K562 (cell line): Measurements from ENCODE around the gene CPSF7. TPM values are rescaled to one million over a fixed set of nuclear protein-coding genes. Genes with fewer than 3 reads are reported as not detected.

Experiments used
- CREB1 ChIP-seq, 2 experiments: sonication (generic) in 1 of 2; formaldehyde crosslinking in 1 of 2; IDR thresholded peaks; 2 replicates each; pipeline versions ENCODE4 v1.6.1 to v1.8.0; 2012 to 2022; ENCODE audit warnings: inconsistent platforms in 1 of 2, mild to moderate bottlenecking in 1 of 2, missing genetic modification reagents in 1 of 2, moderate library complexity in 1 of 2
- CREB3L1 ChIP-seq: fragments of 450-650 bp; IDR thresholded peaks from 2 replicates; pipeline ENCODE4 v1.6.1; 2014; ENCODE audit warnings: low read depth, mild to moderate bottlenecking, moderate library complexity, borderline replicate concordance
- FOXP4 ChIP-seq: sonication (generic); formaldehyde crosslinking; IDR thresholded peaks from 2 replicates; pipeline ENCODE4 v1.8.0; 2022; ENCODE audit warnings: mild to moderate bottlenecking, missing genetic modification reagents, borderline replicate concordance
- HMGN3 ChIP-seq: IDR thresholded peaks from 2 replicates; pipeline ENCODE4 v1.6.1; 2011; ENCODE audit warnings: borderline replicate concordance, low read depth, mild to moderate bottlenecking, mixed read lengths, low read length; ENCODE audit not compliant: insufficient read length; ENCODE audit errors: extremely low read depth
- JUND ChIP-seq, 2 experiments: IDR thresholded peaks; 2 replicates in 1 of 2; 3 replicates in 1 of 2; pipeline ENCODE4 v1.6.1; 2011; ENCODE audit warnings: borderline replicate concordance in 2 of 2, low read depth in 2 of 2, low read length in 2 of 2, improper control_type of control experiment in 1 of 2, missing biosample characterization in 1 of 2, missing genetic modification characterization in 1 of 2, missing genetic modification reagents in 1 of 2
- NFATC3 ChIP-seq: fragments of 450-650 bp; IDR thresholded peaks from 2 replicates; pipeline ENCODE4 v1.6.1; 2017; ENCODE audit warnings: mild to moderate bottlenecking
- SUPT5H ChIP-seq: fragments of 450-650 bp; IDR thresholded peaks from 2 replicates; pipeline ENCODE4 v1.6.1; 2016
- ZNF436 ChIP-seq: fragments of 250-450, 450-650 bp; sonication (Bioruptor Pico); formaldehyde crosslinking; IDR thresholded peaks from 2 replicates; pipeline ENCODE4 v1.7.0; 2020; ENCODE audit warnings: mild to moderate bottlenecking
- polyA plus RNA-seq, 8 experiments: library from polyadenylated mRNA; depleted of rRNA in 4 of 8; stranded (reverse) in 5 of 8; unstranded in 3 of 8; fragments of >200 nt; fragmentation: Nextera tagmentation in 2 of 8; fragmentation: Illumina TruSeq in 1 of 8; extraction: Ambion mirVana in 2 of 8; extraction: Trizol in 1 of 8; gene quantifications; 2 replicates each; pipeline versions ENCODE4 v1.2.1 to v1.2.3, GENCODE V29; 2011 to 2014; ENCODE audit warnings: inconsistent platforms in 1 of 8, missing spikeins in 1 of 8
- total RNA-seq, 7 experiments: library from RNA; depleted of rRNA in 6 of 7; stranded (reverse); fragments of >200 nt in 6 of 7; fragmentation: Illumina TruSeq in 2 of 7; extraction: Trizol in 2 of 7; gene quantifications; 2 replicates each; pipeline versions ENCODE4 v1.2.1 to v1.2.3, GENCODE V29; 2011 to 2021; ENCODE audit warnings: low replicate concordance in 1 of 7

The CPSF7 gene
- total and polyA plus RNA-seq, 9 of the 15 experiments (the other 6 are each of a cell fraction or from before 2014, with no cell fraction given), result 14.8 to 104 (median 44.1) TPM

GRCh38 chr11:61425367-61426131 lies 4.2 kb downstream of the CPSF7 start (continued):
- no peak for TF ChIP-seq CREB1 (IDR thresholded peaks at IDR 0.05)
- no peak for TF ChIP-seq CREB1 (CRISPR knock-in tag; IDR thresholded peaks at IDR 0.05)
- TF ChIP-seq FOXP4, result no peak
- TF ChIP-seq SUPT5H, result no peak
- no peak for TF ChIP-seq NFATC3
- no peak for TF ChIP-seq HMGN3
- TF ChIP-seq ZNF436 (CRISPR knock-in tag), result no peak
- TF ChIP-seq JUND (IDR thresholded peaks at IDR 0.05; ENCODE audit: borderline replicate concordance, low read depth, low read length), result no peak
- no peak for TF ChIP-seq JUND (tag; IDR thresholded peaks at IDR 0.05; ENCODE audit: borderline replicate concordance, low read depth, low read length)
- no peak for TF ChIP-seq CREB3L1
